HG03064 (cell line): Measurements from ENCODE around the gene MAPRE3.

Experiments used
- ATAC-seq: cut with Tn5 transposase; IDR thresholded peaks from one replicate; pipeline ENCODE4 v1.9.1; 2021; ENCODE audit warnings: low read depth; ENCODE audit not compliant: unreplicated experiment

The MAPRE3 gene

GRCh38 chr2:27010139-27010538, 39.7 kb downstream of the MAPRE3 start:
- no peak for ATAC-seq

- ATAC-seq, result no peak
These were observed 43.3 kb downstream of the MAPRE3 start for GRCh38 chr2:27013738-27014137.

GRCh38 chr2:27014771-27015433, 44.5 kb downstream of the MAPRE3 start:
- no peak for ATAC-seq

GRCh38 chr2:27016801-27017325, 46.4 kb downstream of the MAPRE3 start:
- no peak for ATAC-seq

GRCh38 chr2:27018142-27018541, 47.7 kb downstream of the MAPRE3 start:
- no peak for ATAC-seq

GRCh38 chr2:27019459-27019858, 49.0 kb downstream of the MAPRE3 start:
- no peak for ATAC-seq

- no peak for ATAC-seq
These were observed 49.8 kb downstream of the MAPRE3 start for GRCh38 chr2:27019931-27020855.

GRCh38 chr2:27021253-27022049, 51.0 kb downstream of the MAPRE3 start:
- no peak for ATAC-seq

GRCh38 chr2:27023740-27024139, 53.3 kb downstream of the MAPRE3 start:
- no peak for ATAC-seq

- no peak for ATAC-seq
These were observed 53.8 kb downstream of the MAPRE3 start for GRCh38 chr2:27024188-27024587.

GRCh38 chr2:27024812-27025211, 54.4 kb downstream of the MAPRE3 start:
- ATAC-seq, result no peak

GRCh38 chr2:27025281-27025800, 54.9 kb downstream of the MAPRE3 start:
- no peak for ATAC-seq

GRCh38 chr2:27025861-27026851, 55.7 kb downstream of the MAPRE3 start:
- ATAC-seq, result no peak

- ATAC-seq, result no peak
These were observed 56.8 kb downstream of the MAPRE3 start for GRCh38 chr2:27027211-27027651.

GRCh38 chr2:27029051-27029450, 58.6 kb downstream of the MAPRE3 start:
- ATAC-seq, result no peak

GRCh38 chr2:27032495-27033252, 62.2 kb downstream of the MAPRE3 start, which contains the start of gene TMEM214:
Gene TMEM214 (plus strand): TSS chr2:27032965. CDS start chr2:27033016, 51 bp downstream.
- ATAC-seq, result peak; percentile 85

- peak; percentile 14 for ATAC-seq
These were observed 62.9 kb downstream of the MAPRE3 start for GRCh38 chr2:27033253-27033852.

- no peak for ATAC-seq
These were observed 67.6 kb downstream of the MAPRE3 start for GRCh38 chr2:27038012-27038411.
